ENCODE data around the gene LYSMD3.

Gene LYSMD3

DNA sequence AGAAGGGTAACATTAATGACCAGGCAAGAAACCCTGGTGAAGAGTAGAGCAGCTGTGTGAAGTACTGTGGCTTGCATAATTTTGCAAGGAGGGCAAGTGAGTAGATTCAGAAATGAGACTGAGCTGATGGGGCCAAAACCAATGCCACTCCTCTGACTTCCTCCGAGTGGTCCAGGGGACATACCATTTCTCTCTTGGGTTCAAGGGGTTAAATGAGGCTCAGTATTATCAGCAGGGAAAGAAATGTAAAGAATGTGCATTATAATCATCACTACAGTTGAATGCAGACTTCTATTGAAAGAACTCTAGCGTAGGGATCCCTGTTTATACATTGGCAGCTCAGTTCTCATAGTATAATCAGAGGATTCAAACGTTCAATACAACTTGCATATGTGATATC is 44.8 kb downstream of the LYSMD3 start:
- TF ChIP-seq, protein P1, sequence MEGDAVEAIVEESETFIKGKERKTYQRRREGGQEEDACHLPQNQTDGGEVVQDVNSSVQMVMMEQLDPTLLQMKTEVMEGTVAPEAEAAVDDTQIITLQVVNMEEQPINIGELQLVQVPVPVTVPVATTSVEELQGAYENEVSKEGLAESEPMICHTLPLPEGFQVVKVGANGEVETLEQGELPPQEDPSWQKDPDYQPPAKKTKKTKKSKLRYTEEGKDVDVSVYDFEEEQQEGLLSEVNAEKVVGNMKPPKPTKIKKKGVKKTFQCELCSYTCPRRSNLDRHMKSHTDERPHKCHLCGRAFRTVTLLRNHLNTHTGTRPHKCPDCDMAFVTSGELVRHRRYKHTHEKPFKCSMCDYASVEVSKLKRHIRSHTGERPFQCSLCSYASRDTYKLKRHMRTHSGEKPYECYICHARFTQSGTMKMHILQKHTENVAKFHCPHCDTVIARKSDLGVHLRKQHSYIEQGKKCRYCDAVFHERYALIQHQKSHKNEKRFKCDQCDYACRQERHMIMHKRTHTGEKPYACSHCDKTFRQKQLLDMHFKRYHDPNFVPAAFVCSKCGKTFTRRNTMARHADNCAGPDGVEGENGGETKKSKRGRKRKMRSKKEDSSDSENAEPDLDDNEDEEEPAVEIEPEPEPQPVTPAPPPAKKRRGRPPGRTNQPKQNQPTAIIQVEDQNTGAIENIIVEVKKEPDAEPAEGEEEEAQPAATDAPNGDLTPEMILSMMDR (IDR thresholded peaks at IDR 0.05; ENCODE audit: low read depth, low read length, poor library complexity, severe bottlenecking): no peak
- no peak for TF ChIP-seq EZH2phosphoT487 (IDR thresholded peaks at IDR 0.05; ENCODE audit: borderline replicate concordance, low read length)
- Histone ChIP-seq H4K20me1 (ENCODE audit: control insufficient read depth, insufficient read depth, low read depth, low read length) (no peaks in the 10 kb centered on the region), H3K27ac (ENCODE audit: low read depth, low read length) (no peak overlapping the region), H3F3A (ENCODE audit: control insufficient read depth, insufficient read depth) (no peaks in the 10 kb centered on the region), H3K4me3 (ENCODE audit: low read length) (no peak overlapping the region), H3K9me3 (ENCODE audit: control insufficient read depth, insufficient read depth, low read length) (no peaks in the 10 kb centered on the region), H3K4me2 (ENCODE audit: low read length) (no peak overlapping the region), H3K9me2 (replicated peaks; ENCODE audit: control insufficient read depth, low read length) (no peaks in the 10 kb centered on the region), H3K27me3 (ENCODE audit: control insufficient read depth, low read length) (no peaks in the 10 kb centered on the region), H3K79me2 (ENCODE audit: control insufficient read depth, low read length) (peaks cover 18% of the 10 kb centered on the region), H3K36me3 (ENCODE audit: control insufficient read depth, low read length) (peaks cover 45% of the 10 kb centered on the region), H3K4me1 (ENCODE audit: control insufficient read depth, low read length) (no peaks in the 10 kb centered on the region)

DNA sequence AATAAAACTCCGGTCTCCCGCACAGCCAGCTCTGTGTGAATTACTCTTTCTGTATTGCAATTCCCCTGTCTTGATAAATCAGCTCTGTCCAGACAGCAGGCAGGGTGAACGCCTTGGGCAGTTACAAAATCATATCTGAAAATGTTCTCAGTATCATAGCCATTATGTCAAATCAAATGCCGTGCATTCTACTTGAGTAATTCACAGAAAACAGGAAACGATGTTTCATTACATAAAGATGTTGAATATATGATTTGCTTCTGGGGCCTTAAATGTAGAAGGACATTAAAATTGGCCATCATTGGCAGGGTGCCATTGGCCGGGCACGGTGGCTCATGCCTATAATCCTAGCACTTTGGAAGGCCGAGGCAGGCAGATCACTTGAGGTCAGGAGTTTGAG is 46.2 kb downstream of the LYSMD3 start:
- peaks cover 25% of the 10 kb centered on the region for H3K79me2 ChIP-seq (ENCODE audit: control insufficient read depth, low read length)
- H3K36me3 ChIP-seq (ENCODE audit: control insufficient read depth, low read length): peaks cover 42% of the 10 kb centered on the region
- no peak overlapping the region for H3K4me3 ChIP-seq (ENCODE audit: low read length)
- H3F3A ChIP-seq (ENCODE audit: control insufficient read depth, insufficient read depth): no peaks in the 10 kb centered on the region
- H4K20me1 ChIP-seq (ENCODE audit: control insufficient read depth, insufficient read depth, low read depth, low read length): no peaks in the 10 kb centered on the region
- H3K9me2 ChIP-seq (replicated peaks; ENCODE audit: control insufficient read depth, low read length): no peaks in the 10 kb centered on the region
- no peak overlapping the region for H3K27ac ChIP-seq (ENCODE audit: low read depth, low read length)
- H3K27me3 ChIP-seq (ENCODE audit: control insufficient read depth, low read length): no peaks in the 10 kb centered on the region
- no peaks in the 10 kb centered on the region for H3K4me1 ChIP-seq (ENCODE audit: control insufficient read depth, low read length)
- H3K4me2 ChIP-seq (ENCODE audit: low read length): no peak overlapping the region
- TF ChIP-seq, protein P1 (IDR thresholded peaks at IDR 0.05; ENCODE audit: low read depth, low read length, poor library complexity, severe bottlenecking): no peak
- TF ChIP-seq EZH2phosphoT487 (IDR thresholded peaks at IDR 0.05; ENCODE audit: borderline replicate concordance, low read length): no peak
- no peaks in the 10 kb centered on the region for H3K9me3 ChIP-seq (ENCODE audit: control insufficient read depth, insufficient read depth, low read length)

DNA sequence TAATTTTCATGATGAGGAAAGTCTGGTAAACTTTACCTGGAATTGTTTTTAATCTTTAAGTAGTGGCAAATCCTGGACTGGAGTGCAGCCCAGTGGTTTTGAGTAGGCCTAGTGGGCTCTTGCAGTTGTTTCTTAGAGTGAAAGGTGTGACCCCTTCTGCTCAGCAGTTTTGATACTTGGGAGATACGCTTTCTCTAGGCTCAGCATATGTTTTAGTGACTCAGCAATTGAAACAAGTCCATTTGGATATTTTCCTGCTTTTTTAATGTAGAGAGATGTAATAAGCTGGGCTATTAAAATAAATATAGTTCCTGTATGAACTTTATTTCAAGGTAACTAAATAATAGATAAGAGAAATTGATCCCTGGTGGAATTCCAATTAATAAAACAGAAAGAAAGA is 48.7 kb downstream of the LYSMD3 start:
- Histone ChIP-seq H3F3A (ENCODE audit: control insufficient read depth, insufficient read depth) (no peaks in the 10 kb centered on the region), H3K36me3 (ENCODE audit: control insufficient read depth, low read length) (peaks cover 46% of the 10 kb centered on the region), H3K9me2 (replicated peaks; ENCODE audit: control insufficient read depth, low read length) (no peaks in the 10 kb centered on the region)

More for the DNA sequence above, 48.7 kb downstream of the LYSMD3 start:
- Histone ChIP-seq H3K79me2 (ENCODE audit: control insufficient read depth, low read length) (peaks cover 50% of the 10 kb centered on the region), H3K27ac (ENCODE audit: low read depth, low read length) (no peak overlapping the region), H4K20me1 (ENCODE audit: control insufficient read depth, insufficient read depth, low read depth, low read length) (no peaks in the 10 kb centered on the region), H3K4me3 (ENCODE audit: low read length) (no peak overlapping the region), H3K27me3 (ENCODE audit: control insufficient read depth, low read length) (no peaks in the 10 kb centered on the region), H3K4me2 (ENCODE audit: low read length) (no peak overlapping the region), H3K4me1 (ENCODE audit: control insufficient read depth, low read length) (peaks cover 15% of the 10 kb centered on the region), H3K9me3 (ENCODE audit: control insufficient read depth, insufficient read depth, low read length) (no peaks in the 10 kb centered on the region)
- TF ChIP-seq, protein P1 (IDR thresholded peaks at IDR 0.05; ENCODE audit: low read depth, low read length, poor library complexity, severe bottlenecking): no peak
- no peak for TF ChIP-seq EZH2phosphoT487 (IDR thresholded peaks at IDR 0.05; ENCODE audit: borderline replicate concordance, low read length)

Data from DOHH2 (cell line).